Natural killer cell (primary cell): Measurements from ENCODE around the gene SULF2. TPM values are rescaled to one million over a fixed set of nuclear protein-coding genes. Genes with fewer than 3 reads are reported as not detected.

Source experiments
- ATAC-seq, 3 donors: fragments of 150-1000 bp in 2 of 3; fragments of 200-7000 bp in 1 of 3; cut with Tn5 transposase; 1 replicate in 1 of 3; 2 replicates in 2 of 3; pipeline ENCODE4 v1.10.0; 2021; ENCODE audit warnings: mild to moderate bottlenecking in 2 of 3, moderate library complexity in 2 of 3
- DNase-seq, 2 donors: peaks; one replicate each; pipeline versions ENCODE4 v3.0.0 to v3.0.0-alpha.2; 2013 to 2021; ENCODE audit warnings: mixed read lengths in 1 of 2
- H3K27ac ChIP-seq: one replicate; pipeline ENCODE4 v1.5.1; 2013; ENCODE audit warnings: mild to moderate bottlenecking, low read length
- H3K27me3 ChIP-seq: one replicate; pipeline ENCODE4 v1.6.1; 2013; ENCODE audit warnings: low read length; ENCODE audit not compliant: control insufficient read depth, insufficient read depth
- H3K36me3 ChIP-seq: one replicate; pipeline ENCODE4 v1.6.1; 2013; ENCODE audit warnings: low read length; ENCODE audit not compliant: control insufficient read depth, insufficient read depth
- H3K4me1 ChIP-seq: one replicate; pipeline ENCODE4 v1.6.1; 2013; ENCODE audit warnings: low read length; ENCODE audit not compliant: control insufficient read depth, insufficient read depth
- H3K4me3 ChIP-seq: one replicate; pipeline ENCODE4 v1.5.1; 2013; ENCODE audit warnings: low read length
- H3K9me3 ChIP-seq: one replicate; pipeline ENCODE4 v1.6.1; 2013; ENCODE audit warnings: low read length; ENCODE audit not compliant: control insufficient read depth, insufficient read depth
- H3K27ac Mint-ChIP-seq, 2 donors: one replicate each; pipeline ENCODE4 v1.8.0; 2022; ENCODE audit warnings: mild to moderate bottlenecking in 2 of 2, mixed read lengths in 2 of 2, moderate library complexity in 1 of 2
- H3K27me3 Mint-ChIP-seq, 2 donors: one replicate each; pipeline ENCODE4 v1.8.0; 2022; ENCODE audit warnings: low read depth in 2 of 2, mixed read lengths in 2 of 2
- H3K36me3 Mint-ChIP-seq: one replicate; pipeline ENCODE4 v1.8.0; 2022; ENCODE audit warnings: mixed read lengths
- H3K4me1 Mint-ChIP-seq, 2 donors: one replicate each; pipeline ENCODE4 v1.8.0; 2022; ENCODE audit warnings: mixed read lengths in 2 of 2
- H3K4me3 Mint-ChIP-seq: one replicate; pipeline ENCODE4 v1.8.0; 2022; ENCODE audit warnings: mild to moderate bottlenecking, moderate library complexity, mixed read lengths
- H3K9me3 Mint-ChIP-seq, 2 donors: one replicate each; pipeline ENCODE4 v1.8.0; 2022; ENCODE audit warnings: mixed read lengths in 2 of 2
- CTCF ChIP-seq: fragments of 200-600 bp; IDR thresholded peaks from one replicate; pipeline ENCODE4 v1.8.0; 2022; ENCODE audit warnings: antibody characterized with exemption
- WGBS: methylation state at CpG from one replicate; pipeline ENCODE4 v1.1.7; 2013; ENCODE audit warnings: missing lambda C conversion rate; ENCODE audit not compliant: insufficient coverage; 5-methylcytosine and 5-hydroxymethylcytosine counted together
- intact Hi-C: fragments of 100-400 bp; cut with micrococcal nuclease; formaldehyde crosslinking; loops from one replicate; pipeline ENCODE4 v1.14.2; 2022
- total RNA-seq, 4 donors: library from RNA; stranded (reverse); fragments of 120-200 nt in 1 of 4; gene quantifications; one replicate each; pipeline versions ENCODE4 v1.2.3 to v1.2.4, GENCODE V29; 2013 to 2022

SULF2 gene
- total RNA-seq, 3 donors from 2014 or later (not counting 1 experiment from before 2014, with no cell fraction given) = 8.1 to 48.7 (median 12.3) TPM

- no peak overlapping the region for H3K27ac ChIP-seq
These were observed 50.4 kb downstream of the SULF2 start for GRCh38 chr20:47734870-47735269.

GRCh38 chr20:47733892-47734291, 51.4 kb downstream of the SULF2 start:
- Mint-ChIP-seq H3K27ac (no peak overlapping the region), H3K36me3 (no peaks in the 10 kb centered on the region), H3K4me3 (no peak overlapping the region), H3K27me3 (no peaks in the 10 kb centered on the region), H3K9me3 (no peaks in the 10 kb centered on the region), H3K4me1 (peaks cover 6 to 11% of the 10 kb centered on the region in 2 donors)
- H3K9me3 ChIP-seq = no peaks in the 10 kb centered on the region
- H3K27me3 ChIP-seq = no peaks in the 10 kb centered on the region
- 83% methylated on average over 4 of the region's 4 CpGs for WGBS
- ATAC-seq = no peak
- TF ChIP-seq CTCF = no peak
- no peaks in the 10 kb centered on the region for H3K36me3 ChIP-seq
- H3K27ac ChIP-seq = no peak overlapping the region
- peaks cover 9% of the 10 kb centered on the region for H3K4me1 ChIP-seq
- no peak for DNase-seq
- intact Hi-C loops = no loop called here
- no peak overlapping the region for H3K4me3 ChIP-seq

More at GRCh38 chr20:47734870-47735269, 50.4 kb downstream of the SULF2 start:
- Histone ChIP-seq H3K36me3 (no peaks in the 10 kb centered on the region), H3K4me3 (no peak overlapping the region), H3K9me3 (no peaks in the 10 kb centered on the region), H3K4me1 (peaks cover 8% of the 10 kb centered on the region), H3K27me3 (no peaks in the 10 kb centered on the region)
- intact Hi-C loops = no loop called here
- no peak for DNase-seq
- Mint-ChIP-seq H3K4me3 (no peak overlapping the region), H3K27me3 (no peaks in the 10 kb centered on the region), H3K4me1 (peaks cover 4 to 6% of the 10 kb centered on the region in 2 donors), H3K27ac (no peak overlapping the region), H3K36me3 (no peaks in the 10 kb centered on the region), H3K9me3 (no peaks in the 10 kb centered on the region)
- 100% methylated on average over 1 of the region's 2 CpGs for WGBS
- no peak for TF ChIP-seq CTCF
- ATAC-seq = no peak

- no peak overlapping the region for H3K27ac ChIP-seq
- H3K27me3 ChIP-seq = no peaks in the 10 kb centered on the region
- Mint-ChIP-seq H3K9me3 (no peaks in the 10 kb centered on the region), H3K27me3 (no peaks in the 10 kb centered on the region), H3K4me1 (peaks cover 25 to 32% of the 10 kb centered on the region in 2 donors), H3K27ac (no peak overlapping the region), H3K4me3 (no peak overlapping the region), H3K36me3 (no peaks in the 10 kb centered on the region)
- WGBS = 83% methylated on average over 4 of the region's 4 CpGs
- TF ChIP-seq CTCF = no peak
- no peaks in the 10 kb centered on the region for H3K9me3 ChIP-seq
- no peak for DNase-seq
- H3K4me1 ChIP-seq = peaks cover 30% of the 10 kb centered on the region
- no peak overlapping the region for H3K4me3 ChIP-seq
- no peak for ATAC-seq
- intact Hi-C loops = no loop called here
- no peaks in the 10 kb centered on the region for H3K36me3 ChIP-seq
These were observed 54.5 kb downstream of the SULF2 start for GRCh38 chr20:47730744-47731143.

- no peaks in the 10 kb centered on the region for H3K9me3 Mint-ChIP-seq
- Histone ChIP-seq H3K27ac (no peak overlapping the region), H3K9me3 (no peaks in the 10 kb centered on the region), H3K4me3 (no peak overlapping the region), H3K27me3 (no peaks in the 10 kb centered on the region), H3K4me1 (peaks cover 30% of the 10 kb centered on the region), H3K36me3 (no peaks in the 10 kb centered on the region)
- no peaks in the 10 kb centered on the region for H3K27me3 Mint-ChIP-seq
- peaks cover 25 to 32% of the 10 kb centered on the region in 2 donors for H3K4me1 Mint-ChIP-seq
- intact Hi-C loops = loop anchor here (10.0 kb wide), 1 partner anchor 605 kb away; no protein-coding TSS in a partner anchor
- no peak for DNase-seq
- 97% methylated on average over 10 of the region's 10 CpGs for WGBS
- no peak overlapping the region for H3K4me3 Mint-ChIP-seq
- H3K27ac Mint-ChIP-seq = peak overlapping the region in 1 of 2 donors; percentile 60
- no peaks in the 10 kb centered on the region for H3K36me3 Mint-ChIP-seq
- no peak for ATAC-seq
- TF ChIP-seq CTCF = no peak
These were observed 55.8 kb downstream of the SULF2 start for GRCh38 chr20:47729472-47729871.
